SJSA1 (cell line): ENCODE results near the gene MAST3. TPM values are rescaled to one million over a fixed set of nuclear protein-coding genes. Genes with fewer than 3 reads are reported as not detected.
"Not testable (repeated sequence)": the region's sequence is repeated elsewhere in the genome, so short reads cannot be mapped to it uniquely, and the experiment has no call there.

Experiments
- DNase-seq, 2 experiments: peaks; one replicate each; pipeline ENCODE4 v3.0.0-alpha.2; 2015 to 2020; ENCODE audit warnings: low spot score in 2 of 2, low read depth in 1 of 2
- H3K27ac ChIP-seq: fragments of 250-450 bp; sonication (Bioruptor Pico); 2 replicates; pipeline ENCODE4 v1.5.1; 2020; ENCODE audit warnings: mild to moderate bottlenecking, moderate library complexity
- H3K27me3 ChIP-seq: fragments of 250-450 bp; sonication (Bioruptor Pico); replicated peaks from 2 replicates; pipeline ENCODE4 v1.5.1; 2020; ENCODE audit warnings: mild to moderate bottlenecking, moderate library complexity
- H3K36me3 ChIP-seq: fragments of 250-450 bp; sonication (Bioruptor Pico); 2 replicates; pipeline ENCODE4 v1.5.1; 2020; ENCODE audit warnings: mild to moderate bottlenecking
- H3K4me1 ChIP-seq: fragments of 250-450 bp; sonication (Bioruptor Pico); replicated peaks from 2 replicates; pipeline ENCODE4 v1.6.1; 2021; ENCODE audit warnings: mild to moderate bottlenecking
- H3K4me3 ChIP-seq: fragments of 250-450 bp; sonication (Bioruptor Pico); 2 replicates; pipeline ENCODE4 v1.5.1; 2020; ENCODE audit warnings: mild to moderate bottlenecking
- H3K9me3 ChIP-seq: fragments of 250-450 bp; sonication (Bioruptor Pico); replicated peaks from 2 replicates; pipeline ENCODE4 v1.5.1; 2020; ENCODE audit warnings: mild to moderate bottlenecking
- total RNA-seq: library from RNA; depleted of rRNA; stranded (reverse); fragments of >200 nt; shearing (Covaris generic); gene quantifications from 2 replicates; pipeline ENCODE4 v1.2.3, GENCODE V29; 2014

The MAST3 gene
- total RNA-seq, 1 experiment from 2014 or later = 2.3 TPM

GRCh38 chr19:18158467-18158866, 60.9 kb downstream of the MAST3 start:
- Histone ChIP-seq H3K27ac (no peak overlapping the region), H3K9me3 (no peaks in the 10 kb centered on the region)

GRCh38 chr19:18159059-18159616, 61.6 kb downstream of the MAST3 start:
- H3K27me3 ChIP-seq, DNase-seq, H3K4me3 ChIP-seq, H3K27ac ChIP-seq, H3K4me1 ChIP-seq, H3K9me3 ChIP-seq: not testable (repeated sequence)
- H3K36me3 ChIP-seq = peaks cover 54% of the 10 kb centered on the region

More at GRCh38 chr19:18158467-18158866, 60.9 kb downstream of the MAST3 start:
- Histone ChIP-seq H3K4me3 (no peak overlapping the region), H3K36me3 (peaks cover 48% of the 10 kb centered on the region), H3K27me3 (no peaks in the 10 kb centered on the region), H3K4me1 (peaks cover 13% of the 10 kb centered on the region)
- no peak for DNase-seq

GRCh38 chr19:18159810-18160209, 62.2 kb downstream of the MAST3 start:
- no peak for DNase-seq
- Histone ChIP-seq H3K36me3 (peaks cover 56% of the 10 kb centered on the region), H3K9me3 (no peaks in the 10 kb centered on the region), H3K27ac (no peak overlapping the region), H3K4me1 (peaks cover 6% of the 10 kb centered on the region), H3K4me3 (no peak overlapping the region), H3K27me3 (no peaks in the 10 kb centered on the region)

GRCh38 chr19:18160493-18160970, 63.0 kb downstream of the MAST3 start:
- no peak overlapping the region for H3K27ac ChIP-seq

GRCh38 chr19:18160971-18161635, 63.5 kb downstream of the MAST3 start:
- H3K27ac ChIP-seq = no peak overlapping the region
- H3K4me1 ChIP-seq = peaks cover 6% of the 10 kb centered on the region
- peaks cover 56% of the 10 kb centered on the region for H3K36me3 ChIP-seq
- H3K27me3 ChIP-seq = no peaks in the 10 kb centered on the region
- no peaks in the 10 kb centered on the region for H3K9me3 ChIP-seq
- peak in 1 of 2 experiments; percentile 33 for DNase-seq
- H3K4me3 ChIP-seq = peak overlapping the region; percentile 20; the same call in 1 of the 2 replicates

More at GRCh38 chr19:18160493-18160970, 63.0 kb downstream of the MAST3 start:
- H3K9me3 ChIP-seq = no peaks in the 10 kb centered on the region
- DNase-seq = no peak
- no peaks in the 10 kb centered on the region for H3K27me3 ChIP-seq
- H3K36me3 ChIP-seq = peaks cover 56% of the 10 kb centered on the region
- peaks cover 6% of the 10 kb centered on the region for H3K4me1 ChIP-seq
- H3K4me3 ChIP-seq = no peak overlapping the region

- Histone ChIP-seq H3K36me3 (peaks cover 53% of the 10 kb centered on the region), H3K4me1 (peaks cover 6% of the 10 kb centered on the region), H3K9me3 (no peaks in the 10 kb centered on the region), H3K27ac (no peak overlapping the region), H3K4me3 (no peak overlapping the region), H3K27me3 (no peaks in the 10 kb centered on the region)
- DNase-seq = no peak
These were observed 64.0 kb downstream of the MAST3 start for GRCh38 chr19:18161636-18162002.

- Histone ChIP-seq H3K27me3 (no peaks in the 10 kb centered on the region), H3K36me3 (peaks cover 67% of the 10 kb centered on the region), H3K9me3 (no peaks in the 10 kb centered on the region), H3K27ac (no peak overlapping the region), H3K4me3 (no peak overlapping the region), H3K4me1 (peaks cover 6% of the 10 kb centered on the region)
- no peak for DNase-seq
These were observed 66.5 kb downstream of the MAST3 start for GRCh38 chr19:18164072-18164471.

- H3K9me3 ChIP-seq = no peaks in the 10 kb centered on the region
- H3K36me3 ChIP-seq = peaks cover 61% of the 10 kb centered on the region
- no peak overlapping the region for H3K4me3 ChIP-seq
- no peak overlapping the region for H3K27ac ChIP-seq
- no peak for DNase-seq
- no peaks in the 10 kb centered on the region for H3K27me3 ChIP-seq
- H3K4me1 ChIP-seq = peaks cover 3% of the 10 kb centered on the region
These were observed 68.4 kb downstream of the MAST3 start for GRCh38 chr19:18165794-18166544.

GRCh38 chr19:18167011-18167410, 69.4 kb downstream of the MAST3 start:
- peaks cover 55% of the 10 kb centered on the region for H3K36me3 ChIP-seq

GRCh38 chr19:18167975-18168645, 70.5 kb downstream of the MAST3 start:
- Histone ChIP-seq H3K36me3 (peaks cover 47% of the 10 kb centered on the region), H3K4me3 (no peak overlapping the region), H3K27me3 (no peaks in the 10 kb centered on the region), H3K9me3 (no peaks in the 10 kb centered on the region), H3K27ac (no peak overlapping the region), H3K4me1 (no peaks in the 10 kb centered on the region)
- peak in 1 of 2 experiments; percentile 35 for DNase-seq

More at GRCh38 chr19:18167011-18167410, 69.4 kb downstream of the MAST3 start:
- Histone ChIP-seq H3K27me3 (no peaks in the 10 kb centered on the region), H3K9me3 (no peaks in the 10 kb centered on the region), H3K4me3 (no peak overlapping the region), H3K27ac (no peak overlapping the region), H3K4me1 (no peaks in the 10 kb centered on the region)
- DNase-seq = no peak

- H3K9me3 ChIP-seq = no peaks in the 10 kb centered on the region
- H3K27ac ChIP-seq = no peak overlapping the region
- H3K4me3 ChIP-seq = no peak overlapping the region
- H3K27me3 ChIP-seq = no peaks in the 10 kb centered on the region
- peaks cover 40% of the 10 kb centered on the region for H3K36me3 ChIP-seq
- peaks cover 6% of the 10 kb centered on the region; the same call in 1 of the 2 replicates for H3K4me1 ChIP-seq
- no peak for DNase-seq
These were observed 71.2 kb downstream of the MAST3 start for GRCh38 chr19:18168673-18169381.

- DNase-seq = no peak
- H3K27me3 ChIP-seq = no peaks in the 10 kb centered on the region
- peaks cover 31% of the 10 kb centered on the region for H3K36me3 ChIP-seq
- H3K4me3 ChIP-seq = no peak overlapping the region
- peaks cover 12% of the 10 kb centered on the region for H3K4me1 ChIP-seq
- H3K27ac ChIP-seq = no peak overlapping the region
- H3K9me3 ChIP-seq = no peaks in the 10 kb centered on the region
These were observed 73.2 kb downstream of the MAST3 start for GRCh38 chr19:18170714-18171255.
